A549 treated with AZD2906 at 1 μM for 4 hours (cell line): ENCODE measurements around the gene OR4L1. TPM values are rescaled to one million over a fixed set of nuclear protein-coding genes. Genes with fewer than 3 reads are reported as not detected.

Experiments used
- total RNA-seq: library from RNA; stranded (reverse); fragments of 200-300 nt; extraction: Qiagen RNA extraction; gene quantifications from 5 replicates; pipeline ENCODE4 v1.2.3, GENCODE V29; 2022

Gene OR4L1
- total RNA-seq: not detected in 5 replicates

GRCh38 chr14:20059745-20060144 lies at the start of gene OR4L1:
TSS of gene OR4L1 (plus strand) at chr14:20060045. CDS start at chr14:20060045, 0 bp downstream.

GRCh38 chr14:20019257-20019865 lies 40.5 kb upstream of the OR4L1 start, which contains the start of gene OR4K14:
TSS of gene OR4K14 (minus strand) at chr14:20019307. CDS start at chr14:20015193, 4,114 bp downstream.

GRCh38 chr14:20035938-20036337 lies 23.9 kb upstream of the OR4L1 start, which contains the start of gene OR4K13:
TSS of gene OR4K13 (minus strand) at chr14:20036038. CDS start at chr14:20034758, 1,280 bp downstream.

GRCh38 chr14:20110438-20110837 lies 50.6 kb downstream of the OR4L1 start, which contains the start of gene OR4K17:
TSS of gene OR4K17 (plus strand) at chr14:20110739. CDS start at chr14:20117500, 6,761 bp downstream.

Other genes starting within 250 kb of the OR4L1 start
- gene OR4K2, start 184.9 kb upstream of the OR4L1 start, total RNA-seq: not detected in 5 replicates
- gene OR4K5, start 139.4 kb upstream of the OR4L1 start, total RNA-seq: not detected in 5 replicates
- not detected in 5 replicates for gene OR4K1, start 129.1 kb upstream of the OR4L1 start, total RNA-seq
- not detected in 5 replicates for gene OR4K15, start 84.5 kb upstream of the OR4L1 start, total RNA-seq
- not detected in 5 replicates for gene OR4Q2, start 57.9 kb upstream of the OR4L1 start, total RNA-seq
- gene OR4K14, start 40.7 kb upstream of the OR4L1 start, total RNA-seq: not detected in 5 replicates
- not detected in 5 replicates for gene OR4K13, start 24.0 kb upstream of the OR4L1 start, total RNA-seq
- gene OR4K17, start 50.7 kb downstream of the OR4L1 start, total RNA-seq: not detected in 5 replicates
- gene OR4N5, start 78.8 kb downstream of the OR4L1 start, total RNA-seq: not detected in 5 replicates
- gene OR11G2, start 130.9 kb downstream of the OR4L1 start, total RNA-seq: not detected in 5 replicates
- gene OR11H6, start 163.7 kb downstream of the OR4L1 start, total RNA-seq: not detected in 5 replicates
- gene OR11H7, start 168.9 kb downstream of the OR4L1 start, total RNA-seq: not detected in 5 replicates
- not detected in 5 replicates for gene OR11H4, start 179.2 kb downstream of the OR4L1 start, total RNA-seq
- gene TTC5, start 245.9 kb downstream of the OR4L1 start, total RNA-seq: 15.5 to 26.0 TPM (median 17.3 TPM) in 5 replicates